GM18505 (cell line): ENCODE measurements around the gene TRAF7.
"Not testable (repeated sequence)": the region's sequence is repeated elsewhere in the genome, so short reads cannot be mapped to it uniquely, and the experiment has no call there.

ENCODE experiments used
- ATAC-seq: cut with Tn5 transposase; IDR thresholded peaks from one replicate; pipeline ENCODE4 v1.9.1; 2021; ENCODE audit not compliant: unreplicated experiment
- POLR2A ChIP-seq: IDR thresholded peaks from 4 replicates; pipeline ENCODE4 v1.6.1; 2011; ENCODE audit warnings: borderline replicate concordance; ENCODE audit not compliant: insufficient read depth, insufficient read length; ENCODE audit errors: extremely low read depth

The TRAF7 gene

DNA sequence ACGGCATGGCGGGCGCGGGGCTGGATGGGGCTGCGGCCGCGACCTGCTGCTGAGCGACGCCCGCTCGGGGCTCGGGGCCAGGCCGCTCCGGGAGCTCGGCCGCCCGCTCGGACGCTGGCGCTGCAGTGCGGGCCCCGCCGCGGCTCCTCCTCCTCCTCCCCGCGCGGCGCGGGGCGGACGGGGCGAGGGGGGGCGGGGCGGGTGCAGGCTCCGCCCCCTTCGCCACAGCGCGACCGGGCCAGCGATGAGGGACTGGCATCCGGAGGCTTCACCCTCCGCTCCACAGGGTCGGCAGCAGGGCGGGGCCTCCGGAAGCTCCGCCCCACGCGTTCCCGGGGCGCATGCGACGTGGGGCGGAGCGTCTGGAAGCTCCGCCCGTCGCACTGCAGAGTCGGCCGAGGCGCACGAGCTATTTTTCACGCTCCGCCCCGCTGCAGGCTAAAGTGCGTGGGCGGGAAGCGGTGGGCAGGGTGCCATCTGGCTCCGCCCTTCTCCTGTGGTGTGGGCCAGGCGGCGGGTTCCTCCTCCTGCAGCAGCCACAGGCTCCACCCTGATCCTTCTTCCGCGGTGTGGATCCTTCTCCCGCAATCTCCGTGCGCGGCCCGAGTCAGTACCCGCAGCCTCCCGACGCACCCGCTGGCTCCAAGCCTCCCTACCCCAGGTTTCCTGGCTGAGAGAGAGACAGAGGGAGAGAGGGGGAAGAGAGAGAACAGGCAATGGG is 19.7 kb upstream of the TRAF7 start, which contains the start of gene PKD1:
Gene PKD1 (minus strand): TSS at position 129 of the 721 bp plus-strand sequence. CDS start 209 bp downstream, outside the sequence.
- ATAC-seq: not testable (repeated sequence)
- TF ChIP-seq POLR2A: peak; percentile 30

DNA sequence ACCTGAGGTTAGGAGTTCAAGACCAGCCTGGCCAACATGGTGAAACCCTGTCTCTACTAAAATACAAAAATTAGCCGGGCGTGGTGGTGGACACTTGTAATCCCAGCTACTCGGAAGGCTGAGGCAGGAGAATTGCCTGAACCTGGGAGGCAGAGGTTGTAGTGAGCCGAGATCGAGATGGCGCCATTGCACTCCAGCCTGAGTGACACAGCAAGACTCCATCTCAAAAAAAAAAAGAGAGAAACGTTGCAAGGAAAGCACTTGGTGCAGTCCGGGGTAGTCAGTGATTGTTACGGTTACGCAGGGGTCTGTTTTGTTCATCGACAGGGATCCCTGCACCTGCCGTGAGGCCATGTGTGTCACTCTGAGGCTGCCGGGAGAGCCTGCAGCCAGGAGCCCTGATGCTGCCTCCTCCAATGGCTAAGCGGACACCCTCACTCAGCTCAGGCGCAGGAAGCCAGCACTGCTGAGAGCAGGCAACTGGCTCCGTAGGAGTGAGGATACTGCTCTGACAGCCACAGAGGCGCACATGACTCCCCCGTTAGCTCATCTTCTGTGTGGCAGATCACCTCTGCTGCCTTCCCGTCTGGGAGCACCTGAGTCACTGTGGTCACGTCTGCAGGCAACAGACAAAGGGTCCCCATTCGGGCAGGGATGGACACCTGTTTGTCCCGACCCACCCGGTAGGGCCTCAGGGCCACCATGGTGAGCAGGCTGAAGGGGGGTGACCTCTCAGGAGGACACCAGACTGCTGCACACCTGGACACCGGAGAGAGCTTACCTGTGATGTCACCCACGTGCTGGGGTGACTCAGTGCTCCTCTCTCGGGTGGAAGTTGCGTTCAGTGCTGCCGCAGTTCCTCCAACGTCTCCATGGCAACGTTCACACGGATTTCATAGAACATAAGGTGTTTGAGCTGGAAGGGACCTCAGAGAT is 12.4 kb upstream of the TRAF7 start:
- no peak for ATAC-seq
- TF ChIP-seq POLR2A: no peak

DNA sequence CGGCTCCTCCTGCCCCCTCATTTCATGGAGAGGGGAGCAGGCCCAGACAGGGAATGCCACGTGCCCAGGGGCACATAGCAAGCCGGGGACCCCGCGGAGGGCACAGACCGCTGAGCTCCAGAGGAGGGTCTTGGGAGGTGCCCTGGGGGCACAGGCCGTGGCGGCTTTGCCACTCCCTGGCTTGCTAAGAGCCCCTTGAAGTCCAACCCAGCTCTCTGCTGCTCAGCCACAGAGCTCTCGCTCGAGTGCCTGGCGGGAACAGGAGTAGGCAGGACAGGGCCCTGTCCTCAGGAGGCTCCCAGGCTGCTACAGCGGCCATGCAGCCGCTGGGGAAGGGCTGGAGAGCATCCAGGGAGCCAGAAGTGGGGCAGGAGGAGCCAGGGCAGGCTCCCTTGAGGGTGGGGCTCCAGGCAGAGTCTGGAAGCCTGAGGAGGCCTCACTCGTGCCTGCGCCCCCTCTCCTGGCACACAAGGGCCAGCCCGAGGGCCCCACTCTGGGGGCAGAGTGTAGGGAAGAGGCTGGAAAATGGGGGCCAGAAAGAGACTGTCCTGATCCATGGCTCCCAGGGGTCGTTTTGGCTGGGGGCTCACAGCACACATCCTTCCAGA is 11.6 kb upstream of the TRAF7 start:
- no peak for TF ChIP-seq POLR2A
- no peak for ATAC-seq

DNA sequence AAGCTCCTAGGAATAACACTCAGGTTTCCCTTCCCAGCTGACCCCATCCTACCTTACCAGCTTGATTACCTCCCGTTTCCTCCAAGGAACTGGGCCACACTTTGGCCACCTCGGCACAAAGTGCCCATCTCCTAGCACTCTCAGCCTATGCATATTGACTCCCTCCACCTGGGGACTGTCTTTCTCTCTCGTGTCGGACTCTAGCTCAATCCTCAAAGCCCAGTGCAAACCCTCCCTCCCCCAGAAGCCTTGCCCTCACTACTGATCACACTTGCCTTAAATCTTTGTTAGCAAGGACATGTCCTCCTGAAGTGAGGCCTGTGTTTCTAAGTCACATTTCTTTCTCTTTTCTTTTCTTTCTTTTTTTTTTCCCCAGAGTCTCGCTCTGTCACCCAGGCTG is 9.7 kb upstream of the TRAF7 start:
- no peak for TF ChIP-seq POLR2A
- ATAC-seq: no peak

DNA sequence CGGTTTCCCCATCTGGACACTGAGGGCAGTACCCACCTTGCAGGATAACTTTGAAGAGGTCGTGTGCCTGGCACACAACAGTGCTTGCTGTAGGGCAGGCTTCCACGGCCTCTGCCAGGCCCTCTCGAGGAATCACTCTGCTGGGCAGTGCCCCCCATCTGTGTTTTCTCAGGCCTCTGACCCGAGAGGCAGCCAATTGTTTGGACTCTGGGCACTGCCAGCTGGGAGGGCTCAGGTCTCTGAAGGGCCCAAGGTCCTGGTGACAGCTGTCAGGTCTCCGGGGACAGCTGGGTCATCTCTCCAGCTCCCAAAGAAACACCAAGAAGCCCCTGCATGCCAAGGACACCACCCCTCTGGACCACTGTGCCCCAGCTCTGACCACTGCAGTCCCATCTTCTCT is 8.2 kb upstream of the TRAF7 start:
- TF ChIP-seq POLR2A: no peak
- no peak for ATAC-seq

DNA sequence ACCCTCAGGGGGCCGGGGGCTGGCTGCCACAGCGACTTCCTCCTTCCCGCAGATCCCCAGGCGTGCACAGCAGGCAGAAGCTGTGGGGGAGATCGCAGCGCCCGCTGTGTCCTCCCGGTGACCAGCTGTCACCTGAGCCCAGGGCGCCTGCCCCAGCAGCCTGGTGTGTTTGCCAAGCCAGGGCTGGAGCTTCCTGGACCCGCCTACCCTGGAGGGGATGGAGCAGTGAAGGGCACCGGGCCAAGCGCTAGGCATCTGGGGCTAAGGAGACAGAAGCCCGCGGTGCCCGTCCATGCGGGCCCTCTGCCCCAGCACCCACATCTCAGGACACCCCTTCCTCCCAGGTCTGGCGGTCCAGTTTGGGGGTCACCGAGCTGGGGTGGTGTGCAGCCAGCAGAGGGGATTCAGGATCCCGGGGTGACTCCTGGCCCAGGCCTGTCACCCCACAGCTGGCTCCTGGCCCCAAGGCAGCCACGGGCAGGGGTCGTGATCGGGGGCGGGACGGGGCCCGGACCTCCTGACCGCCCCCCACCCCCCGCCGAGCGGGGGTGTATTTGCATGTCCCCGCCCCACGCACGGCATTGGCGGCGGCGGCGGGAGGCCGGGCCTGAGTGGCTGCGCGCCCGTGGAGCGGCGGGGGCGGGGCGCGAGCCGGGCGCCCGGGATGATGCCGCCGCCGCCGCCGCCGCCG is 7.5 kb upstream of the TRAF7 start, which contains the start of gene RAB26:
Gene RAB26 (plus strand): TSS at position 645 of the 691 bp plus-strand sequence. CDS start 159 bp downstream, outside the sequence.
- ATAC-seq: no peak
- TF ChIP-seq POLR2A: no peak

DNA sequence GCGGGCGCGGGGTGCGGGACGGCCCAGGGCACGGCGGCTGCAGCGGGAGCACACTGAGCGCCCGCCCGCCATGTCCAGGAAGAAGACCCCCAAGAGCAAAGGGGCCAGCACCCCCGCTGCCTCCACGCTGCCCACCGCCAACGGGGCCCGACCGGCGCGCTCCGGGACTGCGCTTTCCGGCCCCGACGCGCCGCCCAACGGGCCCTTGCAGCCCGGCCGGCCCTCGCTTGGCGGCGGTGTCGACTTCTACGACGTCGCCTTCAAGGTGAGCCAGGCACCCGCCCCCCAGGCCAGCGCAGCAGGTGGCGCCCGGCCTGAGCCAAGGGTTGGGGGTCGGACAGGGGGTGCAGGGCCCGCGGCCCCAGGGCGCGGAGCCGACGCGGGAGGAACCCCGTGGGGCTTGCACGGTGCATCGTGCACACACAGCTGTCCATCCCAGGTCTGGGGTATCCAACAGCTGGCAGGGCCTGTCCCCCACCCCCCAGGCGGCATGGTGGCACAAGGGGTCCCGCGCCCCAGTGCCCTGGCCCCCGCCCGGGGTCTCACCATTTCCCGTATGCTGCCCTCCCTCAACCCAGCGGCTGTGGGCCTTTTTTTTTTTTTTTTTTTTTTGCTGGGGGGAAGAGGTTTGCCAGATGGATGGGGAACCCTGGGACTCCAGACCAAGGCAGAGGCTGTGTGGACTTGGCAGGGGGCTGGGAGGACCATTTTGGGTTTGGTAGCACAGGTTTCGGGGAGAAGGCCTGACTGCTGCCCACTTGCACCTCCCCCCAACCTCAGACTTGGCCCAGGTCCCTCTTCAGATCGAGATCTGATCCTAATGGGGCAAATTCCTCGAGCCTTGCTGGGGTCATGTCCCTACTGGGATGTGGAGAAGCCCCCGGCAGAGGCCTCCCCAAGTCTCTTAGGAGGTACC is 6.6 kb upstream of the TRAF7 start:
- no peak for ATAC-seq
- no peak for TF ChIP-seq POLR2A

DNA sequence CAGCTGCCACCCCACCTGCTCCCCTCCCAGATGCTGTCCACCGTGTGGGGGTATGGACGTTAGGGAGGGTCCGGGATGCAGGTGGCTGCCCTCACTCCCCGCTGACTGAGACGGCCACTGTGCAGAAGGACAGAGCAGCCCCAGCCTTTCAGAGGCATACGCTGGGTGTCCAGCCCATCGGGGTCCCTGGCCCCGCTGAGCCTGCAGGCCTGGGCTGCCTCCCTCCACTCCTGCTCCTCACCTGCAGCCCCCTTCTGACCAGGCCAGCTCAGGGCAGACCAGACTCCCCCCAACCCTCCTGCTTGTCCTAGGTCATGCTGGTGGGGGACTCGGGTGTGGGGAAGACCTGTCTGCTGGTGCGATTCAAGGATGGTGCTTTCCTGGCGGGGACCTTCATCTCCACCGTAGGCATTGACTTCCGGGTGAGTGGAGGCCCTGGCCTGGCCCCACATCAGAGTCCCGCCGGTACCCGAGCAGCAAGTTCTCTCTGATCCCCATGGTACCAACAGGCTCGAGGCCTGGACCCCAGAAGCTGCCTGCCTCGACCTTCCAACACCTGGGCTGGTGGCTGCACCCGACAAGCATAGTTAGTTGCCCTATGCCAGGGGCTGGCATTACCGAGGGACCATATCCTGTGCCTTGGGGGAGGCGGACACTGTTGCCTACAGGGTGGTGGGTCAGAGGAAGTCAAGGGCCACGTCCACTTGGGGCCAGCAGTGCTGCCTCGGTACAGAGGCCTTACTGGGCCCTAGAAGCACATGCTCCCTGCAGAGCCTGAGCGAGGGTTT is 5.8 kb upstream of the TRAF7 start:
- no peak for ATAC-seq
- TF ChIP-seq POLR2A: peak; percentile 22

DNA sequence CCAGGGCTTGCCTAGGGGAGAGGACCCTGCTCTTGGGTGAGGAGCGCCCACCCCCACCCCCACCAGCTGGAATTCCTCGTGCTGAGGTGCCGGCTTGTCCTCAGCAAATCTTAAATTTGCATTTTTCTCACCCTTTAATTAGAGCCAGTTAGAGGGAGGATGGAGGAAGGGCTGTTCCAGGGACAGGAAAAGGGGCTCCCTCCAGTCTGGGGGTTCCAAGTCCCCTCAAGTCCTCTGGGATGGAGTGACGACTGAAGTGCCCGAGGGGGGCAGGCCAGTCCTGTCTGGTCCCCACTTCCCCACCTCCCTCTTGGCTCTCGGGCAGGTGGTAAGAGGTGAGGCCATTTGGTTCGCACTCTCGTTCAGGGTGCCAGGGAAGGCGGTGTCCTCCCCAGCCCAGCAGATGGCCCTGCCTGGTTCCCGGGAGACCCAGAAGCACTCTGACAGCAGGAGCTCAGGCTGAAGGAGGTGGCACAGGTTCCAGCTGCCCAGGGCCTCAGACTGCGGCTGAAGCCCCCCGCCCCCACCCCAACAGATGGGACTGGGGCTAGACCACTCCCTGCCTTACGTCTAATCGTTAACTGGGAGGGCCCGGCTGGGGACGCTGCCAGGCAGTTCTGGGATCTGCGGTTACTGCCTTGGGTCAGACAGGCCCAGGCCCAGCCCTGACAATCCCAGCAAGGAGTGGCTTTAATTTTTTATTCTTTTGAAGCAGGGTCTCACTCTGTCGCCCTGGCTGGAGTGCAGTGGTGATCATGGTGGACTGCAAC is 5.0 kb upstream of the TRAF7 start:
- no peak for ATAC-seq
- TF ChIP-seq POLR2A: peak; percentile 4

DNA sequence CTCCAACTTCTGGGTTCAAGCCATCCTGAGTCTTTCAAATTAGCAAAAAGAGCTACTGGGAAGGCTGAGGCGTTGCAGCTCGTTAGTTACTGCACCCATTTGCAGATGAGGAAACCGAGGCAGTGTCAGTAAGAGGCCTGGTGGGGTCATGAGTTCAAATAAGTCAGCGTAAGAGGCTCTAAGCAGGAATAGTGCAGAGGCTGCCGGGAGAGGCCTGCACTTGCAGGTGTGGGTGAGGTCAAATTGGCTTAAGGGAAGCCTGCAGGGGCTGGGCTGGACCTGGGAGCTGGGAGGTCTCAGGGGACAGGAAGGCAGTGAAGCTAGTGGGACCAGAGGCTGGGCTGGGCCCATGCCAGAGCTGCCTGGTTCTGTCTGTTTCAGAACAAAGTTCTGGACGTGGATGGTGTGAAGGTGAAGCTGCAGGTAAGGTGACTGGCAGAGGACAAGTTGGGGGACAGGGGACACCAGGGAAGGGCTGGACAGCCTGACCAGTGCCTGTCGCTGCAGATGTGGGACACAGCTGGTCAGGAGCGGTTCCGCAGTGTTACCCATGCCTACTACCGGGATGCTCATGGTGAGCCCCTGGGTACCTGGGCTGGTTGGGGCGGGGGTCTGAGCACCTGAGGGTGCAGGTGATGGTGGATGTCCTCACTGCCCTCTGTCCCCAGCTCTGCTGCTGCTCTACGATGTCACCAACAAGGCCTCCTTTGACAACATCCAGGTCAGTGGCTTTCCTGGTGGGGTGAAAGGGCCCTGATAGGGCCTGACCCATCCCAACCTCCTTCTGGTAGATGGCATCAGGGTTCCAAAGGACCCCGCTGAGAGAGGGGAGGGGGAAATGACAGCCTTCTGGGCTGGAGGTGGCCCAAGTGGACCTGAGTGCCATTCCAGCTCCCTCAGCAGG is 4.1 kb upstream of the TRAF7 start:
- peak; percentile 37 for TF ChIP-seq POLR2A
- ATAC-seq: no peak
